HG03039 (cell line): Measurements from ENCODE around the gene TRIM10.
A peak's percentile ranks its signal among the peaks of the same experiment; 100 is the strongest.
"Not testable (repeated sequence)": the region's sequence is repeated elsewhere in the genome, so short reads cannot be mapped to it uniquely, and the experiment has no call there.

Experiments
- ATAC-seq: cut with Tn5 transposase; IDR thresholded peaks from one replicate; pipeline ENCODE4 v1.9.1; 2021; ENCODE audit warnings: mild to moderate bottlenecking, moderate library complexity; ENCODE audit not compliant: unreplicated experiment

TRIM10 gene

DNA sequence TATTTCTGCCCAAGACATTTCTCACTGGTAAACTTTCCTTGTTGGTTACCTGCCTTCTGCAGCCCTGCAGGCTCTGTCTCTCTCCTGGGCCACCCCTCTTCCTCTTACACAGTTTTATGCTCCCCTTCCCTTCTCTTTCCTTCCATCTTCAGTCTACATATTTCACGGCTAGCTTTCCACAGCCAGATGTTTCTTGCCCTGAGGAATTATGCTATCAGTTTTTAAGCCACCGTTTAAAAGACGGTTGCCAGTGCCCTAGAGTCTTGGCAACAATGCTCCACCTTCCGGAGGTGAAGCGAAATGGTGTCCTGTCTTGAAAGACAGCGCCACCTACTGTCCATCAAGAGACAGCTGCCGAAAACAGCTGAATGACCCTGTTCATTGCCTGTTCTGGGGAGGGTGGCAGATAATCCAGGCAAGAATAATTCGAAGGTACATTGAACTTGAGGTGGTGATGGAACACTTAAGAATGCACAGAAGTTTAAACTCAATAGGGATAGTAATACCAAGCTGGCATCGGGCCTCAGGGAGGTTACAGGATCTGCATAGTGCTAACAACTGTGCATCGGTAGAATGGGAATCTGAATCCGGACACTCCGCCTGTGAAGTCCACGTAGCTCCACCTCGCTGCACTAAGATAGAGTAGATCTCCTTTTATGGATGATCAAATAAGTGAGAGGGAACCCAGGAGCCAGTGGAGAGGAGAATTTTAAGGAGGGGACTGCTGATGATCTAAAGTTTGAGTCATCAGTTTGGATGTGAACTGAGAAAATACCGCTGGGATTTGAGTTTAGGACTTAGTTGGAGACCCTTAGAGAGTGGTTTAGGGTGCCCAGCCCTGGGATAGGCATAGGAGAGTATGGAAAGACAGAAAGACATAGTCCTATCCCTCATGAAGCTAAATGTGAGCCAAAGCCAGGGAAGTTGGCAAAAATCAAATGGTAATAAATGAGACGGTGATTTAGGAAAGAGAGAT lies 29.8 kb downstream of the TRIM10 start:
- no peak for ATAC-seq

- no peak for ATAC-seq
Observed at GRCh38 chr6:30130179-30130679, 30.8 kb downstream of the TRIM10 start.

- ATAC-seq: no peak
Observed at GRCh38 chr6:30129265-30130178, 31.5 kb downstream of the TRIM10 start.

GRCh38 chr6:30127238-30128093 lies 33.5 kb downstream of the TRIM10 start:
- no peak for ATAC-seq

DNA sequence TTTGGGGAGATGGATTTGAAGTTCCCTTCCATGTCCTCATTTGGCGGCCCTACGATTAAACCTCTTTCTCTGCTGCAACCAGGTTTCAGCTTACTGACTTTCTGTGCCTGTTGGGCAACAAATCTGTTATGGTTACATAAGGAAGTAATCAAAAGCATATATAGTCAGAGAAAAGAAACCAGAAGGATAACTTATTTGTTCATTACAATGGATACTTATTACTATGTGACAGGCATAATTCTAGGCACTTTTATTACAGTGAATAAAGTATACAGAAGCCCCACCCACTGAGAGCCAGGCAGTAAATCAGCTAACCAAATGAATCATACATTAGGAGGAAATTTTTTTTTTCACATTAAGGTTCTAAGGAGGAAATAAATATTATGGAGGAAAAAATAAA lies 38.5 kb downstream of the TRIM10 start:
- no peak for ATAC-seq

DNA sequence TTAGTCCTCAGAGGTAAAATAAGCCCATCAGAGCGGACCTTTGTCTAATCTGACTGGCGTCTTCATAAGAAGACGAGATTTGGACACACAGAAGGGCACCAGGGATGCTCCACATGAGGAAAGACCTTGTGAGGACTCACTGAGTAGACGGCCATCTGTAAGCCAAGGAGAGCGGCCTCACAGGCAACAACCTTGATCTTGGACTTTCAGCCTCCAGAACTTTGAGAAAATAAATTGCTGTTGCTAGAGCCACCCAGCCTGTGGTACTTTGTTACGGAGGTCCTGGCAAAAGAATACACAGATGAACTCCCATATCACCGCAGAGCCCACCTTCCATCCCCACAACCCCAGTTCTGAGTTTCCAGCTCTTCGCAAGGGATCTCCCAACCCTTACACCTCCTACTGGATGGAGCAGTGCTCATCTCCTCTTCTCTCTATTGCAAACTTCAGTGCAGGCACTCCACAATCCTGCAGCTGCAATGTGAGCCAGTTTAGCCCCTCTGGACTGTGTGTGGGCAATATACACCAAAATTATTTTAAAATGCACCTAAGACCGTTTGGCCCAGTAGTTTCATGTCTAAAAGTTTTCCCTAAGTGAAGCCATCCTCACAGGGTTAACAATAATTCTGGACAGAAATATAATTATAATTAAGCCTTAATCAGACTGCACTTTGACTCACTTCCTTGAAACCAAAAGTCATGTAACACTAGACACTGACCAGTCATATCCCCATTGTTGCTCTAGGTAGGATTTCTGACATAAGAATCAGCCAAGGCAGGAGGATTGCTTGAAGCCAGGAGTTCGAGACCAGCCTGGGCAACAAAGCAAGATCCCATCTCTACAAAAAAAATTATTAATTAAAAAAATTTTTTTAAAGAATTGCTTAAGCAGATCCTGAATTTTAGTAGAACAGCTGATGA lies 39.3 kb downstream of the TRIM10 start:
- no peak for ATAC-seq

DNA sequence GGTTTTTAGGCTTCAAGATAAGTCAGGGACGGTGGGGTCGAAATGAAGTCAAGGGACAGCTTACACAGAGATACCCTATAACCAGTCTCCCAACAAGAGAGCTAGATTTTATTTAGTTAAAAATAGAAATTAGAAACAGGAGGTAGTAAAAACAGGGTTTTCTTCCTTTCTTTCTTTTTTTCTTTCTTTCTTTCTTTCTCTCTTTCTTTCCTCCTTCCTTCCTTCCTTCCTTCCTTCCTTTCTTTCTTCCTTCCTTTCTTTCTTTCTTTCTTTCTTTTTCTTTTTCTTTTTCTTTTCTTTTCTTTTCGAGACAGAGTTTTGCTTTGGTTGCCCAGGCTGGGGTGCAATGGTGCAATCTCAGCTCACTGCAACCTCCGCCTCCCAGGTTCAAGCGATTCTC lies 42.3 kb downstream of the TRIM10 start:
- ATAC-seq: not testable (repeated sequence)

- ATAC-seq: no peak
Observed at GRCh38 chr6:30116724-30117123, 44.3 kb downstream of the TRIM10 start.

DNA sequence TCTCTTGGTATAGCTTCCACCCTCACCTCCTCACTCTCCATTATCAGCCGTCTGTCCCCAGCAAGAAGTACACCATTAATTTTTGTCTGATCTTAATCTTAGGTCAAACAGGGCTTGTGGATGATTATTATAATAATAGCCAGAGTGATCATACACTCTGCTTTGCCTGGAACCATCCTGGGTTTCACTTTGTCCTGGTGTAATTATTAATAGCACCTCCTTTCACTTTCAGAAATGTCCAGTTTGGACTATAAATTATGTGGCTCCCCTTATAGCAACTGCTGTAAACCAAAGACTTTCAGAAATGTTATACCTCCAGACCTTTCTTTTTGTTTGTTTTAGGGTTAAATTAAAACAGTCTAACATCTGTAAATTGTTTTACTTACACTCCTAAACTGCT lies 47.2 kb downstream of the TRIM10 start:
- ATAC-seq: no peak

DNA sequence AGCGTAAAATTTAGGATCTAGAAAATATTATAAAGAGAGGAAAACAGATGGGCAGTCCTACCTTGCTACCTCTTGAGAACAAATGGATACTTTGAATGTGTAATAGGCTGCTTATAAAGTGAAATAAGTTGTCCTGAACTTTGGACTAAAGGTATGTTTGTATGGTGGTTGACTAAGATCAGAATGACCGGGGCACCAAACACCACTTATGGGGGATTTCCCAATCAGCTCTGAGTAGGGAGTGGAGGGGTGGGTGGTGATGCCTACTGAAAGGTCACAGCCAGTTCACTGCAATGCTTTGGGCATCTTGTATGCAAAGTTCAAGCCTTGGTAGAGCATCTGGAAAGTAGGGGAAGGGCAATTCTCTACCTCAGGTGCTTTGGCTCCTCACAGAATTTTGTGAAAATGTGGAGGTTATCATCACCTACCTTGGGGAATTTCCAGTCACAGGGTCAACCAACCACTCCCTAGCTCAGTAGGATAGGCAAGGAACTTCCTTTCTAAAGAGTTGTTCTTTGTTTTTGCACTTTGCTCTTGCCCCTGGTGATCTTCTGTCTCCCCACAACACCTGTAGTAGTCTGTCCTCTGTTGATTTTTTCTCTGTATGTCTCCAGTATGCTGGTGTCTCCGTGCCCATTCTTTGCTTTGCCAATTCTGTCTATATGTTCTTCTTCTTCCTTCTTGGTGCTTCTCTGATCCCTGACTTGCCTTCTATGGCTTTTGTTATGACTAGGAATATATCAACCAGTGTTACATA lies 47.8 kb downstream of the TRIM10 start, which contains the start of gene TRIM31:
Gene TRIM31 (minus strand): TSS at position 88 of the 757 bp plus-strand sequence. CDS start 285 bp downstream, outside the sequence.
- ATAC-seq: no peak

DNA sequence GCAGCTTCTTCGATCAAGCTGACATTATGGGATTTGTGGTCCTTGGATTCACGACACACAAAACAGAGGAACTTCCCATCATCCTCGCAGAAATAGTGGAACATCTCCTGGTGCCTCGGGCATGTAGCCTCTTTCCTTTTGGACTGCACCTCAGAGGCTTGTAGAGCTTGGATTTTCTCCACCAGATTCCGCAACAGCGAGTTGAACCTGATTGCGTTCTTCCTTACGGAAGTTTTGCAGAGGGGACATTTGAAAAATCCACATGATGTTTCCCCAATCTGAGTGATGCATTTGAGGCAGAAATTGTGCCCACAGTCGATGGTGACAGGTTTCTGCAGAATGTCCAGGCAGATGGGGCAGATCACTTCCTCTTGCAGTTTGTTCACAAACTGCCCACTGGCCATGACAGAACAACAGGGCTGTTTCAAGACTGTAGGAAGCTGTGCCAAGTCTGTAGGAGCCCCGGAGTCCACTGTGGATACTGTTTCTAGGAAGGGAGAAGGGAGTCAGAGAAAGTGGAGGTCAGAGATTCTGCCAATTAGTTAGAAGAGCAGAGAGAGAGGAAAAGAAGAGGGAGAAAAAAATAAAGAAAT lies 48.5 kb downstream of the TRIM10 start:
- no peak for ATAC-seq

- no peak for ATAC-seq
Observed at GRCh38 chr6:30111266-30111856, 49.6 kb downstream of the TRIM10 start.

DNA sequence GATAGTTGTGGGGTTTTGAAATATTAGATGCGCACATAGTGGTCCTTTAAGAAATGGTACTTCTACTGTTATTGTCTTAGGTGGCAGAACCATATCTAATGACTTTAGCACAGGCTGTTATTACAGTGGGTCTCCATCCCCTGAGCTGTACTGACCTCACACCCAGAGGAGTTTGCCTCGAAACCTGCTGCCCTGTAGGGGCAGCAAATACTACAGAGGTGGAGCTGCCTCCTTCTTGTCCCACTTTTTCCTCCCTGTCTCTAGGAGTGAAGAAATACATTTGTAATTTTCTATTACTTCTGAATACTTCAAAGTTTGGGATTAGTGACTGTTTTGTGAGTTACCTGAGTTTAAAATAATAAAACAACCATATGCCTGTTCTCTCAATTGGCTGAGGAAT lies 56.4 kb downstream of the TRIM10 start:
- no peak for ATAC-seq

DNA sequence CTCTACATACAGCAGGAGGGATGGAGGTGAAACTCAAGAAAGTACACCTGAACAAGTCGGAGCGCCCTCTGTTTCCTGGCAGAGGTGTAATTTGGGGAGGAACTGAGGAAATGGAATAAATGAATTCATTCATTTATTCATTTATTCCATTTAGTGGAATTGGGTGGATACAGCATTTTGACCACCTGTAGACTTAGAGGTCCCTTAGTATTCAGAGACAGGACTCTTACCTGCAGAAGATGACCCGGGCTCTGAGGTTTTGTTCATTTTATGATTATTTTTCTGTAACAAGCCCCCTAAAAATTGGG lies 57.2 kb downstream of the TRIM10 start:
- ATAC-seq: no peak

- peak; percentile 72 for ATAC-seq
Observed at GRCh38 chr6:30102970-30103871, 57.8 kb downstream of the TRIM10 start.

GRCh38 chr6:30102414-30102969 lies 58.5 kb downstream of the TRIM10 start:
- ATAC-seq: no peak
